GM19240 (cell line): ENCODE measurements around the gene EHMT2.
A peak's percentile ranks its signal among the peaks of the same experiment; 100 is the strongest.
"Not testable (repeated sequence)": the region's sequence is repeated elsewhere in the genome, so short reads cannot be mapped to it uniquely, and the experiment has no call there.

Source experiments
- DNase-seq: peaks from one replicate; pipeline ENCODE4 v3.0.0; 2011; ENCODE audit warnings: low spot score; ENCODE audit not compliant: insufficient read length

EHMT2 gene

GRCh38 chr6:31915351-31915750, 17.9 kb upstream of the EHMT2 start:
- no peak for DNase-seq

DNA sequence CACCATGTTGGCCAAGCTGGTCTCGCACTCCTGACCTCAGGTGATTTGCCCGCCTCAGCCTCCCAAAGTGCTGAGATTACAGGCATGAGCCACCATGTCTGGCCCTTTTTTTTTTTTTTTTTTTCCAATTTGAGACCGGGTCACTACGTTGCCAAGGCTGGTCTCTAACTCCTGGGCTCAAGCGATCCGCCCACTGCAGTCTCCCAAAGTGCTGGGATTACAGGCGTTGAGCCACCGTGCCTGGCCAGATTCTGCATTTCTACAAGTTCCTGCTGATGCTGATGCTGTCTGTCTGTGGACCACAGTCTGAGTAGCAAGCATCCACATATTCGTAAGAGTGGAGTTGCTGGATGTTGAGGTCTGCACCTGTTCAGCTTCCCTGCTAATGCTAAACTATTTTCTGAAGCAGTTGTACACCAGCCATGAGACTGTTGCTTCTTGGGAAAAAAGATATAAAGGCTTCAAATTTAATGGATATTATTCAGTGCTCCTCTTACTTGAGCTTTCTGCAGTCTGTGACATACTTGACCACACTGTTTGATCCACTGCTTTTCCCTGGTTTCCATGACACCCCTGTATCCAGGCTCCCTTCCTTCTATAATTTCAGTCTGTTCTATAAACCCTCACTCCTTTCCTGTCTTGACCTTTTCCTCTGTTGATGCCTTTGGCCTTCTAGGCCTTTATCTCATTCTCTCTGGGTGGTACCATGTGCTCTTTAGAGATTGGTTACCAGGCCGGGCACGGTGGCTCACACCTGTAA, 14.5 kb upstream of the EHMT2 start:
- no peak for DNase-seq

GRCh38 chr6:31909298-31909697, 11.8 kb upstream of the EHMT2 start:
- not testable (repeated sequence) for DNase-seq

GRCh38 chr6:31908791-31909190, 11.3 kb upstream of the EHMT2 start:
- DNase-seq, result peak; percentile 51

GRCh38 chr6:31908255-31908654, 10.8 kb upstream of the EHMT2 start:
- not testable (repeated sequence) for DNase-seq

GRCh38 chr6:31907158-31907813, 9.8 kb upstream of the EHMT2 start:
- DNase-seq, result no peak

- DNase-seq, result not testable (repeated sequence)
Measured at GRCh38 chr6:31906727-31907126, 9.2 kb upstream of the EHMT2 start.

DNA sequence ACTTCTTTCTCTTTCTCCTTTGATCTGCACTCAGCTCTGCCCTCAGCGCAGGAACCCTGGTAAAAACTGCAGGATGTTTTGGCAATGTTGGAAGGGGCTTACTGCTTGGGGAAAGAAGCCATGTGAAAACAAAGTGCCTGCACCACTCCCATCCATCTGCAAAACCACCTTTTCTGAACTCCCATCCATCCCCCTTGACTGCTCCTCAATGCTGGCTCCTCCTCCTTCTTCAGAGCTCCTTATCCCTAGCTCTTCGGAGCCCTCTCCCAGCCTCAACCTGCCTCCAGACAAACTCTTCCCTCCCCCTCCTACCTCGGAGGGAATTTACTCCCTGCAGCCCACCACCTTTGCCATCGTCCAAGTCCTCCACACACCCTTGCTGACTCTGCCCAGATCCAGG, 8.6 kb upstream of the EHMT2 start:
- DNase-seq, result no peak

GRCh38 chr6:31905041-31905440, 7.5 kb upstream of the EHMT2 start:
- no peak for DNase-seq

DNA sequence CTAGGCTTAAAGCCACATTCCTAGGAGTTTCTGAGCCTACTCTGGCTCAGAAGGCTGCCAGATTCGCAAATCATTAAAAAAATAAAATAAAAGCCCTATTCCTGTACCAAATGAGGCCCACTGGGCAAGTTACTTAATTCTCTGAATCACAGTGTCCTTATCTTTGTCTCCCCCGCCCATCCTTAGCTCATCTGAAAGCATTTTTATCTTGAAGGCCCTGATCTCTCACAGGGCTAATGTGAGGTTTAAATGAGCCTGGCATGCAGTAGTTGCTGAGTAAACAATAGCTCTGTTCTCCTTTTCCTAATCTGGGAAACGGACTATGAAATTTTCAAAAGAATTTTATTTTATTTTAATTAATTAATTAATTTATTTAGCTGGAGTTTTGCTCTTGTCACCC, 6.5 kb upstream of the EHMT2 start:
- DNase-seq, result no peak

- peak; percentile 68 for DNase-seq
Measured at GRCh38 chr6:31901953-31902643, 4.6 kb upstream of the EHMT2 start, which contains the start of gene ZBTB12. Gene ZBTB12 (minus strand): TSS chr6:31902086. CDS start chr6:31901305, 781 bp downstream.

DNA sequence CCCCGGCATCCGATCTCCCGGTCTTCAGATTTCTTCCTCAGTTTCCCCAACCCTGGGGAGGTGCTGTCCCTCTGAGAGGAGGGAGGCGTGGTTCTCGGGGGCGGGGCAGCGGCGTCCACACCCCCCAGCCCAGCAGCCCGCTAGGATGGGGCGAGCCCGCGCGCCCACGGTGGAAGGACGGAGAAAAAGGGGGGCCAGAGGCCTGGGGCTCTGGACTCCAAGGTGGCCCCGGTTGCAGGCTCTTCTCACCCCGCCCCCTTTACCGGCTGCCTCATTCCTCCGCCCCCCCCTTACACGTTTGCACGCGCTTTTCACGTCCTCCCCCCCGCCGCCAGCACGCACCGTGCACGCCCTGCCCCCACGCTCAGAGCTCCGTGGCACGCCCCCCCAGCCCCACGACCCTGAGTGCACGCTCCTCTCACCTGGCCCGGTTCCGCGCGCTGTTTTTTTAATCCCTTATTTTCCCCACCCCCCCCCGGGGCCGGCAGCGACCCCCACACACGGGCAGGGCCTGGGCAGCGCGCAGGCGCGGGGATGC, 4.0 kb upstream of the EHMT2 start:
- peak; percentile 48 for DNase-seq

GRCh38 chr6:31900917-31901414, 3.5 kb upstream of the EHMT2 start:
- DNase-seq, result no peak

GRCh38 chr6:31899882-31900722, 2.6 kb upstream of the EHMT2 start:
- DNase-seq, result no peak

GRCh38 chr6:31899215-31899614, 1.7 kb upstream of the EHMT2 start:
- DNase-seq, result no peak

GRCh38 chr6:31898383-31899011, 999 bp upstream of the EHMT2 start:
- no peak for DNase-seq

- no peak for DNase-seq
Measured at GRCh38 chr6:31896856-31897611, 464 bp downstream of the EHMT2 start.

- DNase-seq, result no peak
Measured at GRCh38 chr6:31896493-31896855, 1.0 kb downstream of the EHMT2 start.

DNA sequence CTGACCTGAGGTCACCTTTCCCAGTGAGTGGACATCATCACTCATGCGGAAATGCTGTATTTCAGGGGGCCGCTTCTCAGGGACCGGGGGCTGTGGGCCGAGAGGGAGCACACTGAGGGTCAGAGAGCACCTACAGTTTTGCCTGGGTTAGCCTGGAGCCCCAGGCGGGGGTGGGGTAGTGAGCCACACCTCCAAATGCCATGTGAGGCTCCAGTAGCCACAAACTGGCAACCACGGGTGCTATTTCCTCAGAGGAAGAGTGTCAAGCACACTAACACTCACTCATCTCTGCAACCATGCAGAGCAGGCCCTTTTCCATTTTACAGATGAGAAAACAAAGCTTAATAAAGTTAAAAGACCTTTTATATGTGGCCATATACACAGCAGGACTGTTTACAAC, 4.7 kb downstream of the EHMT2 start:
- no peak for DNase-seq
